Keratinocyte (primary cell): ENCODE results near the gene CELSR3. TPM values are rescaled to one million over a fixed set of nuclear protein-coding genes. Genes with fewer than 3 reads are reported as not detected.

Experiments used
- DNase-seq: peaks from one replicate; pipeline ENCODE4 v3.0.0-alpha.2; 2011; ENCODE audit warnings: low read depth, missing footprints, low spot score
- FAIRE-seq: peaks from 2 replicates; lab custom pipeline; 2011; peaks lifted over from hg19 to GRCh38; lab: Jason Lieb, UNC
- H2AFZ ChIP-seq: 2 replicates; pipeline ENCODE4 v1.6.0; 2012; ENCODE audit warnings: low read length, control low read depth, inconsistent platforms; ENCODE audit not compliant: control insufficient read depth
- H3K27ac ChIP-seq: 2 replicates; pipeline ENCODE4 v1.5.1; 2011; ENCODE audit warnings: low read length; ENCODE audit not compliant: control insufficient read depth, insufficient read depth
- H3K27me3 ChIP-seq: 3 replicates; pipeline ENCODE4 v1.6.0; 2011; ENCODE audit warnings: low read length; ENCODE audit not compliant: control insufficient read depth, insufficient read depth; ENCODE audit errors: extremely low read depth
- H3K36me3 ChIP-seq, 2 experiments: 2 replicates in 1 of 2; 3 replicates in 1 of 2; pipeline ENCODE4 v1.5.1; 2011; ENCODE audit warnings: low read length in 2 of 2, mild to moderate bottlenecking in 1 of 2; ENCODE audit not compliant: control insufficient read depth in 2 of 2, insufficient read depth in 2 of 2; ENCODE audit errors: extremely low read depth in 1 of 2
- H3K4me1 ChIP-seq: 3 replicates; pipeline ENCODE4 v1.5.1; 2011; ENCODE audit warnings: low read length; ENCODE audit not compliant: control insufficient read depth, insufficient read depth; ENCODE audit errors: extremely low read depth
- H3K4me2 ChIP-seq: 3 replicates; pipeline ENCODE4 v1.6.0; 2011; ENCODE audit warnings: low read depth, low read length; ENCODE audit not compliant: control insufficient read depth, insufficient read depth; ENCODE audit errors: extremely low read depth
- H3K4me3 ChIP-seq, 3 experiments: fragments of 200-600 bp in 1 of 3; sonication (generic) in 1 of 3; 2 replicates in 2 of 3; 3 replicates in 1 of 3; pipeline ENCODE4 v1.5.1; 2011 to 2016; ENCODE audit warnings: low read length in 3 of 3, mild to moderate bottlenecking in 3 of 3, control low read depth in 2 of 3, inconsistent platforms in 1 of 3, low read depth in 1 of 3, mixed read lengths in 1 of 3, mixed run types in 1 of 3, moderate library complexity in 1 of 3; ENCODE audit not compliant: control insufficient read depth in 2 of 3, insufficient read depth in 2 of 3; ENCODE audit errors: extremely low read depth in 1 of 3
- H3K79me2 ChIP-seq: 2 replicates; pipeline ENCODE4 v1.6.0; 2012; ENCODE audit warnings: low read length; ENCODE audit not compliant: control insufficient read depth, insufficient read depth
- H3K9ac ChIP-seq: 3 replicates; pipeline ENCODE4 v1.6.0; 2011; ENCODE audit warnings: low read length; ENCODE audit not compliant: control insufficient read depth, insufficient read depth; ENCODE audit errors: extremely low read depth
- H3K9me1 ChIP-seq: 3 replicates; pipeline ENCODE4 v1.6.0; 2011; ENCODE audit warnings: low read length; ENCODE audit not compliant: control insufficient read depth, insufficient read depth; ENCODE audit errors: extremely low read depth
- H3K9me3 ChIP-seq: 2 replicates; pipeline ENCODE4 v1.5.1; 2012; ENCODE audit warnings: low read depth, low read length; ENCODE audit not compliant: control insufficient read depth
- H4K20me1 ChIP-seq: 3 replicates; pipeline ENCODE4 v1.6.0; 2011; ENCODE audit warnings: low read length; ENCODE audit not compliant: control insufficient read depth, insufficient read depth; ENCODE audit errors: extremely low read depth
- EZH2 ChIP-seq: IDR thresholded peaks from one replicate; pipeline ENCODE4 v1.6.1; 2012; ENCODE audit warnings: inconsistent platforms, mild to moderate bottlenecking, low read length, moderate library complexity
- dilution Hi-C: fragments of 300-500 bp; cut with MboI; formaldehyde crosslinking; loops from one replicate; pipeline ENCODE4 v1.7.0; 2020; ENCODE audit warnings: low sequenced_read_pairs; ENCODE audit not compliant: extremely low pct_ligation_motif_present
- polyA plus RNA-seq, 5 experiments: library from polyadenylated mRNA; depleted of rRNA in 3 of 5; stranded (reverse) in 3 of 5; stranded (forward) in 1 of 5; unstranded in 1 of 5; fragments of >200 nt; gene quantifications; 1 replicate in 1 of 5; 2 replicates in 3 of 5; 3 replicates in 1 of 5; pipeline versions ENCODE4 v1.2.1 to v1.2.3, GENCODE V29; 2011 to 2012; ENCODE audit warnings: missing spikeins in 2 of 5, low read depth in 1 of 5, low replicate concordance in 1 of 5
- TF ChIP-seq, protein P1 (sequence below), 3 experiments: IDR thresholded peaks in 1 of 3; conservative IDR thresholded peaks in 1 of 3; optimal IDR thresholded peaks in 1 of 3; 2 replicates in 2 of 3; 3 replicates in 1 of 3; pipeline versions ENCODE3 to v1.5.1; 2011; ENCODE audit warnings: low read length in 3 of 3, mild to moderate bottlenecking in 3 of 3, moderate library complexity in 2 of 3, control low read depth in 1 of 3, inconsistent platforms in 1 of 3; ENCODE audit not compliant: insufficient read depth in 2 of 3; ENCODE audit errors: extremely low read depth in 1 of 3

CELSR3 gene
- polyA plus RNA-seq, 1 donor (not counting 4 experiments of a cell fraction or from before 2014, with no cell fraction given) = 0.25 TPM

GRCh38 chr3:48644898-48645760 lies 17.6 kb downstream of the CELSR3 start:
- Histone ChIP-seq H3K9me3 (no peaks in the 10 kb centered on the region), H3K27ac (no peak overlapping the region), H2AFZ (no peak overlapping the region), H3K27me3 (peaks cover 4% of the 10 kb centered on the region), H3K9me1 (no peaks in the 10 kb centered on the region), H3K36me3 (no peaks in the 10 kb centered on the region), H3K9ac (no peak overlapping the region), H3K79me2 (no peaks in the 10 kb centered on the region), H3K4me1 (no peaks in the 10 kb centered on the region), H3K4me2 (no peak overlapping the region), H4K20me1 (no peaks in the 10 kb centered on the region), H3K4me3 (no peak overlapping the region)
- DNase-seq = no peak
- dilution Hi-C loops = no loop called here
- FAIRE-seq = no peak
- TF ChIP-seq, protein P1, sequence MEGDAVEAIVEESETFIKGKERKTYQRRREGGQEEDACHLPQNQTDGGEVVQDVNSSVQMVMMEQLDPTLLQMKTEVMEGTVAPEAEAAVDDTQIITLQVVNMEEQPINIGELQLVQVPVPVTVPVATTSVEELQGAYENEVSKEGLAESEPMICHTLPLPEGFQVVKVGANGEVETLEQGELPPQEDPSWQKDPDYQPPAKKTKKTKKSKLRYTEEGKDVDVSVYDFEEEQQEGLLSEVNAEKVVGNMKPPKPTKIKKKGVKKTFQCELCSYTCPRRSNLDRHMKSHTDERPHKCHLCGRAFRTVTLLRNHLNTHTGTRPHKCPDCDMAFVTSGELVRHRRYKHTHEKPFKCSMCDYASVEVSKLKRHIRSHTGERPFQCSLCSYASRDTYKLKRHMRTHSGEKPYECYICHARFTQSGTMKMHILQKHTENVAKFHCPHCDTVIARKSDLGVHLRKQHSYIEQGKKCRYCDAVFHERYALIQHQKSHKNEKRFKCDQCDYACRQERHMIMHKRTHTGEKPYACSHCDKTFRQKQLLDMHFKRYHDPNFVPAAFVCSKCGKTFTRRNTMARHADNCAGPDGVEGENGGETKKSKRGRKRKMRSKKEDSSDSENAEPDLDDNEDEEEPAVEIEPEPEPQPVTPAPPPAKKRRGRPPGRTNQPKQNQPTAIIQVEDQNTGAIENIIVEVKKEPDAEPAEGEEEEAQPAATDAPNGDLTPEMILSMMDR (optimal IDR thresholded peaks at IDR 0.05 in 1 of 3, IDR thresholded peaks at IDR 0.05 in 1 of 3, conservative IDR thresholded peaks at IDR 0.05 in 1 of 3; ENCODE audit: extremely low read depth in 1 of 3, insufficient read depth in 2 of 3, low read length in 3 of 3) = no peak
- no peak for TF ChIP-seq EZH2

DNA sequence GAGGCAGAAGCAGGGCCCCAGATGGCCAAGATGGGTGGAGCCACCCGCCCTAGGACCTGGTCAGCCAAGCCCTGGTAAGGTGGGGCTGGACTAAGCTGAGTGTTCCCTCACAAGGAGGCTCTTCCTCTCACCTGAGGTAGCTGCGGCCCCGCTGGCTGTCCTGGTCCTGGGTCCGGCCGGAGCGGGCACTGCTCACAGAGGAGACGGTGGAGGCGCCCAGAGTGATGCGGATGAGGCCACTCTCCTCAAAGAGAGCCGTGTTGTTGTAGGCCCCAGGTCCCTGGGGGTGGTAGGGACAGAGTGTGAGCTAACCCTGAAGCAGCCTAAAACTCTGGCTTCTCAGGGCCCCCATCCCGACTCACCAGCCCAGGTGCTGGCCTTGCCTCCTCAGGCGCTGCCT lies 20.1 kb downstream of the CELSR3 start:
- H3K4me1 ChIP-seq = no peaks in the 10 kb centered on the region
- dilution Hi-C loops = no loop called here
- TF ChIP-seq, protein P1 (optimal IDR thresholded peaks at IDR 0.05 in 1 of 3, IDR thresholded peaks at IDR 0.05 in 1 of 3, conservative IDR thresholded peaks at IDR 0.05 in 1 of 3; ENCODE audit: extremely low read depth in 1 of 3, insufficient read depth in 2 of 3, low read length in 3 of 3) = no peak
- TF ChIP-seq EZH2 = no peak

More for the DNA sequence above, 20.1 kb downstream of the CELSR3 start:
- Histone ChIP-seq H4K20me1 (no peaks in the 10 kb centered on the region), H3K36me3 (no peaks in the 10 kb centered on the region), H3K4me2 (no peak overlapping the region), H3K27me3 (peaks cover 4% of the 10 kb centered on the region), H3K4me3 (no peak overlapping the region), H3K27ac (no peak overlapping the region), H3K79me2 (no peaks in the 10 kb centered on the region), H2AFZ (no peak overlapping the region), H3K9me3 (no peaks in the 10 kb centered on the region), H3K9ac (no peak overlapping the region), H3K9me1 (no peaks in the 10 kb centered on the region)
- DNase-seq = no peak
- FAIRE-seq = no peak
